Mesenchymal stem cell (in vitro differentiated cells and primary cell): Measurements from ENCODE around the gene DDX59.

ENCODE experiments used
- DNase-seq: peaks from one replicate; pipeline ENCODE4 v3.0.0-alpha.2; 2013
- H2AFZ ChIP-seq: one replicate; pipeline ENCODE4 v1.6.1; 2013; ENCODE audit warnings: low read depth, mild to moderate bottlenecking, control low read depth, inconsistent platforms, low read length, moderate library complexity
- H2AK5ac ChIP-seq: 2 replicates; pipeline ENCODE4 v1.6.1; 2013; ENCODE audit warnings: low read length, moderate library complexity, mild to moderate bottlenecking, inconsistent platforms; ENCODE audit not compliant: severe bottlenecking
- H2BK120ac ChIP-seq: one replicate; pipeline ENCODE4 v1.6.1; 2013; ENCODE audit warnings: low read depth, mild to moderate bottlenecking, inconsistent platforms, low read length, moderate library complexity
- H2BK12ac ChIP-seq, 2 experiments: one replicate each; pipeline ENCODE4 v1.6.1; 2013; ENCODE audit warnings: inconsistent platforms in 2 of 2, low read length in 2 of 2, mild to moderate bottlenecking in 2 of 2, moderate library complexity in 2 of 2, control low read depth in 1 of 2
- H2BK15ac ChIP-seq: one replicate; pipeline ENCODE4 v1.6.1; 2013; ENCODE audit warnings: mild to moderate bottlenecking, low read depth, inconsistent platforms; ENCODE audit not compliant: poor library complexity, severe bottlenecking
- H2BK5ac ChIP-seq: 2 replicates; pipeline ENCODE4 v1.6.1; 2013; ENCODE audit warnings: low read depth, mild to moderate bottlenecking, low read length, control low read depth, inconsistent platforms; ENCODE audit not compliant: poor library complexity, severe bottlenecking
- H3K14ac ChIP-seq, 2 experiments: one replicate each; pipeline ENCODE4 v1.6.1; 2013; ENCODE audit warnings: inconsistent platforms in 2 of 2, low read length in 2 of 2, control low read depth in 1 of 2, mild to moderate bottlenecking in 1 of 2, moderate library complexity in 1 of 2
- H3K18ac ChIP-seq, 2 experiments: one replicate each; pipeline ENCODE4 v1.6.1; 2013; ENCODE audit warnings: inconsistent platforms in 2 of 2, low read length in 2 of 2, control low read depth in 1 of 2, low read depth in 1 of 2, mild to moderate bottlenecking in 1 of 2
- H3K23ac ChIP-seq, 2 experiments: one replicate each; pipeline ENCODE4 v1.6.1; 2013; ENCODE audit warnings: inconsistent platforms in 2 of 2, low read length in 2 of 2, mild to moderate bottlenecking in 2 of 2, moderate library complexity in 2 of 2, control low read depth in 1 of 2
- H3K27ac ChIP-seq: 2 replicates; pipeline ENCODE4 v1.5.1; 2013; ENCODE audit warnings: mild to moderate bottlenecking, moderate library complexity, low read length, control low read depth, inconsistent platforms; ENCODE audit not compliant: poor library complexity, severe bottlenecking
- H3K27me3 ChIP-seq, 2 experiments: 2 replicates each; pipeline versions ENCODE4 v1.6.1 to v1.7.0; 2013; ENCODE audit warnings: low read length in 2 of 2, mild to moderate bottlenecking in 2 of 2, moderate library complexity in 2 of 2, control low read depth in 1 of 2, inconsistent platforms in 1 of 2; ENCODE audit not compliant: control insufficient read depth in 1 of 2, insufficient read depth in 1 of 2
- H3K36me3 ChIP-seq, 2 experiments: 2 replicates each; pipeline versions ENCODE4 v1.6.1 to v1.7.0; 2013; ENCODE audit warnings: low read length in 2 of 2, control low read depth in 1 of 2, inconsistent platforms in 1 of 2, low read depth in 1 of 2, mild to moderate bottlenecking in 1 of 2; ENCODE audit not compliant: insufficient read depth in 2 of 2, control insufficient read depth in 1 of 2
- H3K4ac ChIP-seq, 2 experiments: one replicate each; pipeline ENCODE4 v1.6.1; 2013; ENCODE audit warnings: inconsistent platforms in 2 of 2, low read length in 2 of 2, mild to moderate bottlenecking in 2 of 2, moderate library complexity in 2 of 2, control low read depth in 1 of 2, low read depth in 1 of 2
- H3K4me1 ChIP-seq: 2 replicates; pipeline ENCODE4 v1.6.1; 2013; ENCODE audit warnings: low read depth, low read length, control low read depth; ENCODE audit not compliant: control insufficient read depth, insufficient read depth
- H3K4me2 ChIP-seq: 2 replicates; pipeline ENCODE4 v1.6.1; 2013; ENCODE audit warnings: low read length, mild to moderate bottlenecking, inconsistent platforms; ENCODE audit not compliant: poor library complexity, severe bottlenecking
- H3K4me3 ChIP-seq, 2 experiments: 2 replicates each; pipeline versions ENCODE4 v1.5.1 to v1.7.0; 2013; ENCODE audit warnings: low read length in 2 of 2, mild to moderate bottlenecking in 2 of 2, control low read depth in 1 of 2, low read depth in 1 of 2; ENCODE audit not compliant: insufficient read depth in 1 of 2
- H3K79me1 ChIP-seq: replicated peaks from 2 replicates; pipeline ENCODE4 v1.6.1; 2013; ENCODE audit warnings: mild to moderate bottlenecking, control low read depth, low read length, inconsistent platforms; ENCODE audit not compliant: poor library complexity, severe bottlenecking
- H3K9ac ChIP-seq: 2 replicates; pipeline ENCODE4 v1.7.0; 2013; ENCODE audit warnings: mild to moderate bottlenecking, low read length, moderate library complexity
- H3K9me3 ChIP-seq: 2 replicates; pipeline ENCODE4 v1.7.0; 2013; ENCODE audit warnings: mild to moderate bottlenecking, low read length; ENCODE audit not compliant: control insufficient read depth
- H4K8ac ChIP-seq: one replicate; pipeline ENCODE4 v1.6.1; 2013; ENCODE audit warnings: inconsistent platforms, mild to moderate bottlenecking, low read length, moderate library complexity
- H4K91ac ChIP-seq: one replicate; pipeline ENCODE4 v1.6.1; 2013; ENCODE audit warnings: mild to moderate bottlenecking, low read length, inconsistent platforms
- WGBS: methylation state at CpG from one replicate; pipeline ENCODE4 v1.1.7; 2013; ENCODE audit warnings: mixed read lengths; 5-methylcytosine and 5-hydroxymethylcytosine counted together

DDX59 gene

DNA sequence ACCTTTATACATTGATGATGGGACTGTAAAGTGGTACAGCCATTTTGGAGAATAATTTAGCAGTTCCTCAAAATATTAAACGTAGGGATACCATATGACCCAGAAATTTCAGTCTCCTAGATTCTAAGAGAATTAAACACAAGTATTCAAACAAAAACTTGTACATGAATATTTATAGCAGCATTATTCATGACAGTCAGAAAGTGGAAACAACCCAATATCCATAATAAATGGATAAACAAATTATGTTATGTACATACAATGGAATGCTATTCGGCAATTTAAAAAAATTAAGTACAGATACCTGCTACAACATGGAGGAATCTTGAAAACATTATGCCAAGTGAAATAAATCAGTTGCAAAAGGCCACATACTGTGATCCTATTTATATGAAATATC is 16.9 kb upstream of the DDX59 start:
- WGBS: no CpG with 5 or more reads among the region's 2 CpGs
- H3K79me1 ChIP-seq: no peaks in the 10 kb centered on the region
- no peak overlapping the region for H3K9ac ChIP-seq

DNA sequence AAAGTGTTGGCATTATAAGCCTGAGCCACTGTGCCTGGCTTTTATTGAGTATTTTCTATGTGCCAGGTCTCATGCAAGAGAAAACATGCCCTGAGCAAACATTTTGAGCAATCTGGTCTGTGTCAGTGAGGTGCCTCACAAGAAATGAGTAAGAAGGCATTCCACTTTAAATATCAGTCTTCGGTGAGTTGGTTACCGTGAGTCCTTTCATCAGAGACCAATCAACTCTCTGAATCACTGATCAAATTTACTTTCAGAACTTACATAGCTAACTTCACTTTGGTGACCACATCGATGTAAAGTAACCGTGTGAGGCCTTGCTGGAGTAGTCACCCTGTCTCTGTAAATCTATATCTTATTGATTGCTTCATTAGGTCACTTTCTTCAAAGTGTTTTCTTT is 14.3 kb upstream of the DDX59 start:
- Histone ChIP-seq H3K14ac (no peak overlapping the region), H2BK5ac (no peak overlapping the region), H3K4me3 (no peak overlapping the region), H3K36me3 (no peaks in the 10 kb centered on the region), H2BK120ac (no peak overlapping the region), H2AFZ (no peak overlapping the region), H3K4me2 (no peak overlapping the region), H3K9ac (no peak overlapping the region), H3K18ac (no peak overlapping the region), H3K4ac (no peak overlapping the region), H3K79me1 (no peaks in the 10 kb centered on the region), H3K9me3 (no peaks in the 10 kb centered on the region), H2AK5ac (no peak overlapping the region), H3K23ac (no peak overlapping the region), H3K27me3 (no peaks in the 10 kb centered on the region), H3K27ac (no peak overlapping the region), H4K91ac (no peak overlapping the region), H2BK15ac (no peak overlapping the region), H3K4me1 (no peaks in the 10 kb centered on the region), H2BK12ac (no peak overlapping the region), H4K8ac (no peak overlapping the region)
- peak; percentile 5 for DNase-seq
- WGBS: 75% methylated on average over 4 of the region's 4 CpGs

More for the DNA sequence above, 16.9 kb upstream of the DDX59 start:
- H3K4me3 ChIP-seq: no peak overlapping the region
- H3K4ac ChIP-seq: no peak overlapping the region
- H3K9me3 ChIP-seq: no peaks in the 10 kb centered on the region
- no peak overlapping the region for H4K8ac ChIP-seq
- H3K18ac ChIP-seq: no peak overlapping the region
- H3K36me3 ChIP-seq: no peaks in the 10 kb centered on the region
- no peaks in the 10 kb centered on the region for H3K27me3 ChIP-seq
- no peak for DNase-seq
- no peak overlapping the region for H3K27ac ChIP-seq
- H2BK120ac ChIP-seq: no peak overlapping the region
- no peak overlapping the region for H2AFZ ChIP-seq
- H3K4me1 ChIP-seq: no peaks in the 10 kb centered on the region
- H2BK12ac ChIP-seq: no peak overlapping the region
- no peak overlapping the region for H3K14ac ChIP-seq
- no peak overlapping the region for H2AK5ac ChIP-seq
- no peak overlapping the region for H2BK15ac ChIP-seq
- no peak overlapping the region for H3K4me2 ChIP-seq
- H2BK5ac ChIP-seq: no peak overlapping the region
- no peak overlapping the region for H3K23ac ChIP-seq
- no peak overlapping the region for H4K91ac ChIP-seq

DNA sequence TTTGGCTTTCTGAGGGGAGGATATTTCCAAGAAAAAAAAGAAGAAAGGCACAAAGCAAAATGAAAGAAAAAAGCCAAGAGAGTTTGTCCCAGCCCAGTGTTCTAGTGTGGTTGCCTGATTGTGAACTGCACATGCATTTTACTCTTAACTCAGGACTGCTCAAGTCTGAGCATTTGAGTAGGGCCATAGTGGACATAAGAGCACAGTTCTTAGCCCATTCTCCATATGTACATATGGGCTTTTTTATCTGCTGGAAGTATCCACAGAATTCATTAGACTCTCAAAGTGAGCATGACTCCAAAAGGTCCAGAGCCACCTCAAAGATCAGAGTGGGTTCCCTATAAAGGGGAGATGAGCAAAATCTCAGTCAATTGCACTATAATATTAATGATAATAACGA is 13.6 kb upstream of the DDX59 start:
- WGBS: no CpG with 5 or more reads among the region's 1 CpG
- no peaks in the 10 kb centered on the region for H3K79me1 ChIP-seq
- no peak for DNase-seq

DNA sequence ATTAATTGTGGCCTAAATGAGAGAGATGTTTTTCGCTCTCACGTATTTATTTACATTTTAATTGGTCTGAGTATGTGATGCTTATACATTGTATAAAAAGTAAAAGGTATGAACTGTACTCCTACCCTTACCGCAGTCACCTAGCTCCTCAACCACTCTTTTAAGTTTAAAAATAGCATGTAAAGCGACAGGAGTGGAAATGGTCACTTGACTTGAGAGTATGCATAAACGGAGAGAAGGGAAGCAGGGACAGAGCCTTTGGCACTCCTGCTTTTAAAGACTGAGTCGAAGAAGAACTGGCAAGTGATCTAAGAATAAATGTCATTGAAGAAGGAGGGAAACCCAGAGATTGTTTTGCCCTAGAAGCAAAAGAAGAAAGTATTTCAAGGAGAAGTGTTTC is 11.5 kb upstream of the DDX59 start:
- no peaks in the 10 kb centered on the region for H3K4me1 ChIP-seq
- H3K4ac ChIP-seq: no peak overlapping the region
- no peak overlapping the region for H3K23ac ChIP-seq
- no peak overlapping the region for H2BK120ac ChIP-seq
- H4K8ac ChIP-seq: no peak overlapping the region
- no peaks in the 10 kb centered on the region for H3K79me1 ChIP-seq
- no peak overlapping the region for H3K4me3 ChIP-seq
- no peak overlapping the region for H2AFZ ChIP-seq
- no peaks in the 10 kb centered on the region for H3K9me3 ChIP-seq
- no peak overlapping the region for H3K18ac ChIP-seq
- H2AK5ac ChIP-seq: no peak overlapping the region
- no peak overlapping the region for H2BK15ac ChIP-seq
- H3K9ac ChIP-seq: no peak overlapping the region
- 75% methylated on average over 3 of the region's 6 CpGs for WGBS
- H3K27ac ChIP-seq: no peak overlapping the region
- H4K91ac ChIP-seq: no peak overlapping the region
- H3K27me3 ChIP-seq: no peaks in the 10 kb centered on the region
- no peak for DNase-seq
- H2BK12ac ChIP-seq: no peak overlapping the region
- no peaks in the 10 kb centered on the region for H3K36me3 ChIP-seq
- H2BK5ac ChIP-seq: no peak overlapping the region
- no peak overlapping the region for H3K4me2 ChIP-seq
- no peak overlapping the region for H3K14ac ChIP-seq

More for the DNA sequence above, 13.6 kb upstream of the DDX59 start:
- Histone ChIP-seq H2BK120ac (no peak overlapping the region), H3K4me3 (no peak overlapping the region), H3K23ac (no peak overlapping the region), H2BK5ac (no peak overlapping the region), H2AFZ (no peak overlapping the region), H2BK12ac (no peak overlapping the region), H3K9me3 (no peaks in the 10 kb centered on the region), H3K4me2 (no peak overlapping the region), H3K14ac (no peak overlapping the region), H3K9ac (no peak overlapping the region), H2AK5ac (no peak overlapping the region), H2BK15ac (no peak overlapping the region), H3K27me3 (no peaks in the 10 kb centered on the region), H3K18ac (no peak overlapping the region), H3K27ac (no peak overlapping the region), H3K36me3 (no peaks in the 10 kb centered on the region), H3K4me1 (no peaks in the 10 kb centered on the region), H4K8ac (no peak overlapping the region), H3K4ac (no peak overlapping the region), H4K91ac (no peak overlapping the region)
